ENCODE results near the gene SIRPA.

GRCh38 chr20:1928782-1929181 lies 33.6 kb downstream of the SIRPA start:
- TF ChIP-seq CTCF (IDR thresholded peaks at IDR 0.05; ENCODE audit: poor library complexity, severe bottlenecking) (no peak), POLR2AphosphoS5 (IDR thresholded peaks at IDR 0.05) (no peak), EZH2 (IDR thresholded peaks at IDR 0.05; ENCODE audit: borderline replicate concordance, insufficient read depth, low read length, poor library complexity, severe bottlenecking) (no peak)

Data from neural cell (in vitro differentiated cells).